Transverse colon (tissue), 4 donors: ENCODE results near the gene DNAJC12.

ENCODE experiments used
- CTCF ChIP-seq, 5 experiments: fragments of 200-600 bp in 3 of 5; fragments of 450-650 bp in 2 of 5; sonication (generic) in 3 of 5; IDR thresholded peaks; 1 replicate in 2 of 5; 2 replicates in 3 of 5; pipeline ENCODE4 v1.5.1; 2016 to 2017; ENCODE audit warnings: antibody characterized with exemption in 5 of 5, inconsistent platforms in 3 of 5, mild to moderate bottlenecking in 2 of 5, moderate library complexity in 1 of 5
- EP300 ChIP-seq: sonication (generic); formaldehyde crosslinking; IDR thresholded peaks from one replicate; pipeline ENCODE4 v1.6.1; 2017; ENCODE audit warnings: antibody characterized with exemption, low read depth
- POLR2A ChIP-seq: fragments of 450-650 bp; IDR thresholded peaks from one replicate; pipeline ENCODE4 v1.6.1; 2016; ENCODE audit warnings: antibody characterized with exemption, mild to moderate bottlenecking, moderate library complexity
- POLR2AphosphoS5 ChIP-seq, 3 donors: sonication (generic); formaldehyde crosslinking; IDR thresholded peaks; one replicate each; pipeline ENCODE4 v1.6.1; 2016; ENCODE audit warnings: antibody characterized with exemption in 3 of 3

DNA sequence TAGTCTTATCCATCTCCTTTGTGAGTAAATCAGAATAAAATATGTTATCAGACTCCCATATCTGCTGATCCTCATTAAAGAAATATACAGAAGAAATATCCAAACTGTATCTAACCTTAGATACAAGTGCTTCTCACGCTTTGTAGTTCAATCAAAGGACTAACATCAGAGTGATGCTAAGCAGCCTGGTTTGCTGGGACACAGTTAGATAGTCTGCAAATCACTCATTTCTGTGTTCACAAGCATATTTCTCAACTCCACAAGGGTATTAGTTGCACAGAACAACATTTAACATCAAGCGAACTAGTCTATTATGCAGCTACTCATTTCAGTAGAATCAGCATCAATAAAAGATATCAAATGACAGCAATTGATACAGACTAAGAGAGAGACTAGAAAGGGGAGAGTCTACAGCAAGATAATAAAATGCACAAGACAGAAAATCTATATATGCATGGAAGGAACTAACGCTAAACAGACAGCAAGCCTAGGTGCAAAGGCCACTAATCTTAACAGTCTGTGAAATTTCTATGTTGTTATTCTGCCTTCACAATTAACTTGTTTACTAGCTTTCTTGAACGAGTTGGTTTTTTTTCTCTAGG, 30.0 kb downstream of the DNAJC12 start:
- TF ChIP-seq CTCF (IDR thresholded peaks at IDR 0.05) (no peak), POLR2A (no peak), EP300 (no peak), POLR2AphosphoS5 (IDR thresholded peaks at IDR 0.05) (no peak)
